Endothelial cell of hepatic sinusoid (primary cell): ENCODE measurements around the gene SHC2.
"Not testable (repeated sequence)": the region's sequence is repeated elsewhere in the genome, so short reads cannot be mapped to it uniquely, and the experiment has no call there.

Source experiments
- in situ Hi-C: cut with HindIII; loops from 2 replicates; pipeline ENCODE4 v1.10.0; 2017; ENCODE audit warnings: low sequenced_read_pairs

Gene SHC2

GRCh38 chr19:492091-492531, 31.3 kb upstream of the SHC2 start:
- in situ Hi-C loops: no loop called here

DNA sequence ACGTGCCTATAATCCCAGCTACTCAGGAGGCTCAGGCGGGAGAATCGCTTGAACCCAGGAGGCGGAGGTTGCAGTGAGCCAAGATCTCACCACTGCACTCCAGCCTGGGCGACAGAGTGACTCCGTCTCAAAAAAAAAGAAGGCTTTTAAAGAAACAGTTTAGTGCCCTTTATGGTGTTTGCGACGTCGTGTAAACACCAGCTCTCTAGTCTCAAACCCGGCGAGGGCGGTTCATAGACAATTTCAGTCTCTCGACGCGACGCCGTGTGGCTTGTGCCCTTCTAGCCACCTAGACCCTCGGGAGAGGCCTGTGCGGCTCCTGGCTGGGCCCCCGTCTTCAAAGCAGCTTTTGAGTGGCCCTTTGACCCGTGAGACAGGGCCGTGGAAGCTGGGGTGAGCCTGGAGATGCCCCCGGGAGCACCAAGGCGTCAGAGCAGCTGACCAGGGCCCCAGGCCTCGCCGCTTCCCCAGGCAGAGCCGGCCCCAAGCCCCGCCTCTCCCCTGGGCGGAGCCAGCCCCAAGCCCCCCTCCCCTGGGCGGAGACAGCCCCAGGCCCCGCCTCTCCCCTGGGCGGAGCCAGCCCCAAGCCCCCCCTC, 30.4 kb upstream of the SHC2 start:
- in situ Hi-C loops: no loop called here

DNA sequence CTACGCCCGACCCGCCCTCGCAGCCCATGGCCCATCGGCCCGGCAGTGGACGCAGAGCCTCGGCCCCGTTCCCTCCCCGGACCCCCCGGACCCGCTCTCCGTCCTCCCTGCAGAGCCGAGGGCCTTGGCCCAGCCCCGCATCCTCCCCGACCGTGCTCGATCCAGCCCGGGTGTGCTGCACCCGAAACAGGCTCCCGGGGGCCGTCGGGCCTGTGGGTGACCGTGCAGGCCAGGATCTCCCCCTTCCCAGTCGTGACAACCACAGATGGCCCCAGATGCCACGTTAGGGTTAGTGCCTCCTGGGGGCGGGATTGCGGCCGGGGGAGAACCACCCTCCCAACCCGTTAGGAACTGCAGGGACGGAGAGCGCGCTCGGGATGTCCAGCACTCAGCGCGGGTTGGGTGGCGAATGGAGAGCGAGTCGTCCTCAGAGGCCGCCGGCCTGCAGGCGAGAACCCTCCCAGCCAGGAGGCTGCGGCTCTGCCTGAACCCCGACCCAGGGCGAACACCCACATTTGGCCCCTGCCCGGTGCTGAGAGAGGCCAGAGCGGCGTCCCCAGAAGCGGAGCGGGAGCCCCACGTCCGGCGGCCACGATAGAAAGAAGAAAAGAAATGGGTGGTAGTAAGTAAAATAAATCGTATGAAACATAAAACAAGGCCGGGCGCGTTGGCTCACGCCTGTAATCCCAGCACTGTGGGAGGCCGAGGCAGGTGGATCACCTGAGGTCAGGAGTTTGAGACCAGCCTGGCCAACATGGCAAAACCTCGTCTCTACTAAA, 28.8 kb upstream of the SHC2 start:
- in situ Hi-C loops: no loop called here

DNA sequence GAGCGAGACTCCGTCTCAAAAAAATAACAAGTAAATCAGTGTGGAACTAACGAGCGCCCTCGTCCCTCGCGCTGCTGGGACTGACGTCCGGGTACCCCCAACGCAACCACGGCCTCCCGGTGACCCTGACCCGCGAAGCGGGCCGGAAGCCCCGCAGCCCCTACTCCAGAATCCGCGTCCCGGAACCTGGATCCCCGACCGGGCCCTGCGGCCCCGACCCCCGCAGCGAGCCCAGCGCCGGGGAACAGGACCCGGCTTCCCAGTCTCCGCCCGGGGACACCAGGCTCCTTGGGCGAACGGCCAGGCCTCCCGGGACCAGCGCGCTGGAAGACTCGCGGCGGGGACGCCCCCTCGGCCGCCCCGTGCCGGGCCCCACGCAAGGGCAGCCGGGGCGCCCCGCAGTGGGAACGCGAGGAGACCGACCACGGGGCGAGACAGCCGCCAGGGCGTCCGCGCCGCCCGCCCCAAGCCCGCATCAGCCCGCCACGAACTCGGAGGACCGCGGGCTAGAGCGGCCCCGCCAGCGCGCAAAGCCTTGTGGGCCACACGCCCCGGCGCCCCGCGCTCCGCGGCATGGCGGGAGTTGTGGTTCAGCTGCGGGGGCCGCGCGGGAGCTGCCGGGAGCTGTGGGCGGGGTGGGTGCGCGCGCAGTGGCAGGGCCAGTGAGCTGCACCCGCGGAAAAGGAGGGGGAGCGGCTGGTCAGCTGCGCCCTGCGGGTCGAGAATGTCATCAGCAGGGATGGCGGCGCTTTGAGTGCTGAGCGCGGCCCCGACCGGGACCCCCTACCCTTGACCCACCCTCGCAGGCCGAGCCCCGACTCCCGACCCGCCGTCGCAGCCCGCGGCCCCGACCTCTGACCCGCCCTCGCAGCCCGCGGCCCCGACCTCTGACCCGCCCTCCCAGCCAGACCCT, 27.9 kb upstream of the SHC2 start:
- in situ Hi-C loops: no loop called here

- in situ Hi-C loops: no loop called here
Measured at GRCh38 chr19:485583-486236, 24.9 kb upstream of the SHC2 start.

GRCh38 chr19:485077-485476, 24.2 kb upstream of the SHC2 start:
- in situ Hi-C loops: no loop called here

DNA sequence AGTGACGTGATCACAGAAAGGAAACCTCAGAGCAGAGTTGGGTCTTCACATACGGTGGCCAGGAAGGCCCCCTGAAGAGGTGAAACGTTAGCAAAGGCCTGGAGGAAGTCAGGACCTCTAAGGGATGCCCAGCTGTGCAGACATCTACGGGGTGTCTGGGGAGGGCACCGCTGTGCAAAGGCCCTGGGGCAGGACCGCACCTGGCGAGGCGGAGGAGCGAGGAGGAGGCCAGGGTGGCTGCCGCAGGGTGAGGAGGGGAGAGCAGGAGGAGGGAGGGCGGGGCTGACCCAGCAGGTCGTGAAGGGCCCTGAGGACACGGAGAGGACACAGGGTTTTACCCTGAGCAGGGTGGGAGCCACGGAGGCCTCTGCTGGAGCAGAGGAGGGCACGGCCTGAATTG, 23.7 kb upstream of the SHC2 start:
- in situ Hi-C loops: no loop called here

GRCh38 chr19:483332-484072, 22.7 kb upstream of the SHC2 start:
- in situ Hi-C loops: no loop called here

GRCh38 chr19:482186-483041, 21.6 kb upstream of the SHC2 start:
- in situ Hi-C loops: no loop called here

GRCh38 chr19:481100-481499, 20.3 kb upstream of the SHC2 start:
- in situ Hi-C loops: not testable (repeated sequence)

DNA sequence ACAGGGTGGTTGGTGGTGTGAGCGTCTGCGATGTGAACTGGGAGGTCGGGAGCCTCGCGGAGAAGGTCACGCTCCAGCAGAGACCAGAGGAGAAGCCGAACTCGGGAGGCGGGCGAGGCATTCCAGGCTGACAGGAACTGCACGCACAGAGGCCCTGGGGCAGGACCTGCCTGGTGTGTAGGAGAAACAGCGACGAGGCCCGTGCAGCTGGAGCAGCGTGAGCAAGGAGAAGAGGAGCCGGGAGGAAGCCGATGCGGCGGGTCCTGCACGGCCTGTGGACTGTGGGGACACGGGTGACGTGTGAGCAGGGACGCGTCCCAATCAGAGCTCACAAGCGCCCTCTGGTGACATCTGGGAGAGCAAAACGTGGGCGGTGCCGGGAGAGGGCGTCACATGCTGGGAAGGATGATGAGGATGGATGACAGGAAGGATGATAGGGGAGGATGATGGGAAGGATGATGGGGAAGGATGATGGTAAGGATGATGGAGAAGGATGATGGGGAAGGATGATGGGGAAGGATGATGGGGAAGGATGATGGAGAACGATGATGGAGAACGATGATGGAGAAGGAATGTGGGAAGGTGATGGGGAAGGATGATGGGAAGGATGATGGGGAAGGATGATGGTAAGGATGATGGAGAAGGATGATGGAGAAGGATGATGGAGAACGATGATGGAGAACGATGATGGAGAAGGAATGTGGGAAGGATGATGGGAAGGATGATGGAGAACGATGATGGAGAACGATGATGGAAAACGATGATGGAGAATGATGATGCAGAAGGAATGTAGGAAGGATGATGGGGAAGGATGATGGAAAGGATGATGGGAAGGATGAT, 19.4 kb upstream of the SHC2 start:
- in situ Hi-C loops: no loop called here

GRCh38 chr19:478976-479375, 18.1 kb upstream of the SHC2 start:
- in situ Hi-C loops: no loop called here

GRCh38 chr19:478236-478903, 17.5 kb upstream of the SHC2 start:
- in situ Hi-C loops: no loop called here

DNA sequence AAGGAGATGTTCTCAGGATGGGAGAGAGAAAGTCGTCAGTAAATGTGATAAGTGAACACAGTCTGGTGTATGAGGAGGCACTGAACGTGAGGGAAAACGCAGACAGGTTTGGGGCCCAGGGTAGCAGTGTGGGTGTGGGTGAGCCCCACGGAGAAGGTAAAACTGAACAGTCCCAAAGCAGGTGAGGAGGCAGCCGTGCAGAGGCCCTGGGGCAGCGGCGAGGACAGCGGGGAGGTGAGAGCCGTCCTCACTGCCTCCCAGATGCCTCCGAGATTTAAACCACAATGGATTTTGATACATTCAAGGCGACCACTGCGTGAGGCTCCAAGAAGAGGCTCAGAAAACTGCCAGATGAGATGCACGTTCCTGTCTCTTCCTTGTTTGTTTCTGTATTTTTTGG, 14.5 kb upstream of the SHC2 start:
- in situ Hi-C loops: no loop called here

GRCh38 chr19:474126-475078, 13.6 kb upstream of the SHC2 start:
- in situ Hi-C loops: no loop called here

DNA sequence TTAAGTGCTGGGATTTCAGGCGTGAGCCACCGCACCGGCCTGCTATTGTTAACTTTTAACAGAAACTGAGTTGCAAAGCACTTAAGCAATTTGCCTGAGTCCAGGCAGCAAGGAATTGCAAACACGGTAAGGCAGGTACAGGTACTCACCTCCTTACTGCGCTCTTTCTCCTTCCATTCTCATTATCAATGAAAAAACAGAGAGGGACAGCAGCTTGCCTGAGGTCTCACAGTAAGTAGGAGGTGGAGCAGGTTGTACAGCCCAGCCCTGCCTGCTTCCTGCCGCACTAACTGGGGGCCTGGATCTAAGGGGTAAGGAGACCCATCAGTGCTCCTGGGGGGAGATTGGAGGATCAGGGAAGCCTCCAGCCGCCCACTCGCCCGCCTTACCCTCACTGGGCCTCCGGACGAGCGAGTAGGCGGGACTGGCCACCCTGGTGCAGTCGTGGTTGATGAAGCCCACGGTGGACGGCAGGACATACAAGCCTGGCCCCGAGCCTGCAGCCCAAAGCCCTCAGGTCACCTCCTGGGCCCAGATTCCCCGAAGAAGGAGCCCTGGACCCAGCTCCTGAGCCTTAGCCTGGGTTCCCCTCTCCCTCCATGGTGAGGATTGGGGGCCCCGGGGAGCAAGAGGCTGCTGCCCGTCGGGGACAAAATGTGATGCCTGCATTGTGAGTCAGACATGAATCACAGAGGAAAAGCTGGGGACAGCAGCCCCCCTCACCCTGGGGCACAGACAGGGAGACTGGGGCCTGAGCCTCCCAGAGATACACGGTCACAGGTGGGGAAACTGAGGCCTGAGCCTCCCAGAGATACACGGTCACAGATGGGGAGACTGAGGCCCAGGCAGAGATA, 11.4 kb upstream of the SHC2 start:
- in situ Hi-C loops: no loop called here
